Measurements from ENCODE around the gene SLC52A1.
A peak's percentile ranks its signal among the peaks of the same experiment; 100 is the strongest.
"Not testable (repeated sequence)": the region's sequence is repeated elsewhere in the genome, so short reads cannot be mapped to it uniquely, and the experiment has no call there.

SLC52A1 gene

DNA sequence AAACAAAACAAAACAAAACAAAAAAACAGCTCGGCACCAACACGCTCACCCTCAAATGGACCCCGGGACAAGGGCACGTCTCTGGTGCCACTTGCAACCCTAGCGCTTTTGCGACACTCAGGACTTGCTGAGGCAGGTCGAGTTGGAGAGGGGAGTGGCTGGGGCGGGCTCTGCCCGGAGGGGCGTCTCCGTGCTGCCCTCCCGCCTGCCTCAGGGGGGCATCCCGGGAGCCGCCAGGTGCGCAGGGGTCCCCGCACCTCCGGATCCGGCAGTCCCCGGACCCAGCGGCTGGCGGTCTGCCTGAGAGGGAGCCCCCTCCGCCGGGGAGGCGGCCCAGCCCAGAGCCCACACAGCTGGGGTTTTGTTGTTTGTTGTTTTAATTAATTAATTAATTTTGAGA, at the start of gene SLC52A1:
Gene SLC52A1 (minus strand): TSS at position 112 of the 400 bp plus-strand sequence. CDS start 820 bp downstream, outside the sequence.
- no peak for DNase-seq (ENCODE audit: low read depth)
- peak within 1 kb of the TSS; percentile 11 for H3K4me3 ChIP-seq (ENCODE audit: control insufficient read depth, low read depth, low read length)
- no peak for TF ChIP-seq CTCF (IDR thresholded peaks at IDR 0.05; ENCODE audit: control insufficient read depth, insufficient read depth, low read depth, low read length, missing control alignments)

DNA sequence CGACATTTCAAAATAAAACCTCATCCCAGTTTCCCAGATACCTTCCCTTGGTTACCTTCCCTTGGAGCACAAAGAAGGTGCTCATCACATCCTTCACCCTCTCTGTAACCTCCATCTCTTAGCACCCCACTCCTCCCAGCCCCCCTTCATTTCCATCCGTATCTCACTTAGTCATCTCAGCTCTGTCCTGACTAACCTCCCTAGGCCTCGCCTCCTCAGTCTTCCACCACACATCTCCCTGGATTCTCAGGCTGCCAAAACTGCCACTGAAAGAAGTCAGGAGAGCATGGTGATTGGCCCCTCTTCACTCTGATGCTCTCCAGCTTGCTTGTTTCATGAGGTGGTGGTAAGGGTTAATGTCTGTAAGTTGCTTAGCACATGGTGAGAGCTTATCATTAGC, 45.4 kb upstream of the SLC52A1 start:
- TF ChIP-seq CTCF (IDR thresholded peaks at IDR 0.05; ENCODE audit: control insufficient read depth, insufficient read depth, low read depth, low read length, missing control alignments): no peak
- DNase-seq (ENCODE audit: low read depth): no peak
- no peak overlapping the region for H3K4me3 ChIP-seq (ENCODE audit: control insufficient read depth, low read depth, low read length)

DNA sequence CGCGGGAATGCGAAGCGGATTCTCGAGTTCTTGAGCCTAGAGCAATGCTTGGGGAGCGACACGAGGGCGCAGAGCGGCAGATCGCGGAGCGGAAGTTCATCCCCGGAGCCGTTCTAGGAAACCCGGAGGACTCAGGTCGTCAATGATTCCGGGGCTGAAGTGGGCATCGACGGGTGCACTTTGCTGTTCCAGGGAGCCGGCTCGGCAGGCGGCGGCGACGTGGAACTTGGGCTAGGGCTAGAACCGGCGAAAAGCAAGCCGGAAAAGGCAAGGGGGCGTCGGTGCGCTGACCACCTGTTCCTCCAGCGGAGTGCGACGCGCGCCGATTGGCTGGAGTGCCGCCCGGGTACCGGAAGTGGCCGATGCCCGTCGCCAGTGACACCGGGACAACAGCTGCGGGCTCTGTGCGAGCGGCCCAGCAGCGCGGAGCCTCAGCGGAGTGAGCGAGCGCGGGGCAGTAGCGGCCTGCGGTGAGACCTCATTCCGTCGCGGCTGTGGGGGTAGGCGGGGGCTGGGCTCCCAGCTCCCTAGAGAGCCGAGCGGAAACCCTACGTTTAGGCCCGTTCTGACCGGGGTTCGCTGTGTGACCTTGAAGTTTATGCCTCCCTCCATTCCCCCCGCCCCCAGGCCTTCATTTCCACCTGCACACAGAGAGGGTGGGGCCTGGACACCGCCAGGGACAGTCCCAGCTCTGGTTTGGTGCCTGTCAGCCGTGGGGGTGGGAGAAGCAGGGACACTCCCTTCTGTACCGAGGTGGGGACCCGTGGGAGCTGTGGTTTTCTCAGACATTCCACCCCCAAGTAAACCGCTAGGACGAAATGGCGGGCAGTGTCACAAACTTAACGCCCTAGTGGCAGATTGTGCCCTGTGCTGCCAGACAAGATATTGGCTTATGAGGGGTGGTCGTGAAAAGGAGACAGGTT, 43.1 kb upstream of the SLC52A1 start, which contains the start of gene ZFP3:
Gene ZFP3 (plus strand): TSS at position 362 of the 923 bp plus-strand sequence. CDS start 13,038 bp downstream, outside the sequence.
- TF ChIP-seq CTCF (IDR thresholded peaks at IDR 0.05; ENCODE audit: control insufficient read depth, insufficient read depth, low read depth, low read length, missing control alignments): no peak
- peak; percentile 40 for DNase-seq (ENCODE audit: low read depth)
- H3K4me3 ChIP-seq (ENCODE audit: control insufficient read depth, low read depth, low read length): peak within 1 kb of the TSS; percentile 86

DNA sequence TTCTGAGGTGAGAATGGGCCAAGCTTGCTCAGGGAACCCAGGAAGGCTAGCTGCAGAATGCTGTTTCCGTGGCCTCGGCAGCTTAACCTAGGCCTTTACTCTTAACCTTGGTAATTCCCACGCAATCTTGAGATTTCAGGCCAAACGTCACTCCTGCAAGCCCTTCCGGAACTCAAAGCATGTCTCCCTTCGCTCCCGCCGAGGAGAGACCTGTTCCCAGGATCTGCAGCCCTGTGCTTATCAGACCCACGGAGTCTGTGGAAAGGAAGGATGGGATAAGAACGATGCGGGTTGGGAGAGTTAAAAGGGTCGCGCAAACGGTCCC, 42.5 kb upstream of the SLC52A1 start:
- H3K4me3 ChIP-seq (ENCODE audit: control insufficient read depth, low read depth, low read length): peak overlapping the region; percentile 86
- DNase-seq (ENCODE audit: low read depth): no peak
- no peak for TF ChIP-seq CTCF (IDR thresholded peaks at IDR 0.05; ENCODE audit: control insufficient read depth, insufficient read depth, low read depth, low read length, missing control alignments)

DNA sequence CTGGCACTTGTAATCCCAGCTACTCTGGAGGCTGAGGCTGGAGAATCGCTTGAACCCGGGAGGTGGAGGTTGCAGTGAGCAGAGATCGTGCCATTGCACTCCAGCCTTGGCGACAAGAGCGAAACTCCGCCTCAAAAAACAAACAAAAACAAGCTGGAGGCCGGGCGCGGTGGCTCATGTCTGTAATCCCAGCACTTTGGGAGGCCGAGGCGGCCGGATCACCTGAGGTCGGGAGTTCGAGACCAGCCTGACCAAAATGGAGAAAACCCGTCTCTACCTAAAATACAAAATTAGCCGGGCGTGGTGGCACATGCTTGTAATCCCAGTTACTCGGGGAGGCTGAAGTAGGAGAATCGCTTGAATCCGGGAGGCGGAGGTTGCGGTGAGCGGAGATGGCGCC, 42.0 kb upstream of the SLC52A1 start:
- DNase-seq (ENCODE audit: low read depth); H3K4me3 ChIP-seq (ENCODE audit: control insufficient read depth, low read depth, low read length): not testable (repeated sequence)

DNA sequence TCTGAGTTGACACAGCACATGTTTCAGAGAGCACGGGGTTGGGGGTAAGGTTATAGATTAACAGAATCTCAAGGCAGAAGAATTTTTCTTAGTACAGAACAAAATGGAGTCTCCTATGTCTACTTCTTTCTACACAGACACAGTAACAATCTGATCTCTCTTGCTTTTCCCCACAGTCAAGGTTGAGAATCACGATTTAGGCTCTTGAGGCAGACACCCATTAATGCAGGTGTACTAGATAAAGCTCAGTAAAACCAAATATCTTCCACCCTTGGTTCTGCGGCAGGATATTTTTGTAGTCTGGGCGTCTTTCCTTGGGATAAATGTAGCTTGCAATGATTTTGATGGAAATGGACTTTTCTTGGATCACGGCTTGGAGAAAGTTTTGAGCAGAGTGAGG, 40.2 kb upstream of the SLC52A1 start:
- not testable (repeated sequence) for H3K4me3 ChIP-seq (ENCODE audit: control insufficient read depth, low read depth, low read length); DNase-seq (ENCODE audit: low read depth)

DNA sequence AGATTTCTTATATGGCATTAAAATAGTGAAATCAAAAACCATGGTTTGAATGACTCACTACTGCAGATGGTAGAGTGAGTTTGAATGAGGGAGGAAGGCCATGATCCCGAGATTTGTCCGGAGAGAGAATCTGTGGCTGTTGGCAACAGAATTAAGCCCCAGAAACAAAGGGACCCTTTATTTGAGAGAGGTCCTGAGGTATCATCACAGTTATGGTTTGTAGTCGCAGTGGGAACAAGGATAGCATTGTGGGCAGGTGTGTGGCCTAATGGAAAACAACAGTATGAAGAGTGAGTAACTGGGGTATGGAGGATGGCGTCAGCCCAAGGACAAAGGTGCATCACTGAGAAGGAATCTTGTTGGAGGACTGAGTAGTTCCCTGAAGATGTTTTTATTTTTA, 34.5 kb upstream of the SLC52A1 start:
- TF ChIP-seq CTCF (IDR thresholded peaks at IDR 0.05; ENCODE audit: control insufficient read depth, insufficient read depth, low read depth, low read length, missing control alignments): no peak
- no peak for DNase-seq (ENCODE audit: low read depth)
- no peak overlapping the region for H3K4me3 ChIP-seq (ENCODE audit: control insufficient read depth, low read depth, low read length)

Data from AG09309 (cell line).